SW480 (cell line): ENCODE data around the gene SLC9A9.

Experiments used
- DNase-seq: peaks from one replicate; pipeline ENCODE4 v3.0.0-alpha.2; 2016; ENCODE audit warnings: low spot score

SLC9A9 gene

GRCh38 chr3:143644370-143645089, 203.7 kb downstream of the SLC9A9 start:
- peak; percentile 53 for DNase-seq

GRCh38 chr3:143643905-143644304, 204.4 kb downstream of the SLC9A9 start:
- no peak for DNase-seq

- no peak for DNase-seq
These were observed 207.5 kb downstream of the SLC9A9 start for GRCh38 chr3:143640774-143641173.

GRCh38 chr3:143637133-143637532, 211.1 kb downstream of the SLC9A9 start:
- DNase-seq: no peak

GRCh38 chr3:143634991-143635390, 213.3 kb downstream of the SLC9A9 start:
- no peak for DNase-seq

GRCh38 chr3:143634427-143634826, 213.8 kb downstream of the SLC9A9 start:
- no peak for DNase-seq

- DNase-seq: no peak
These were observed 214.5 kb downstream of the SLC9A9 start for GRCh38 chr3:143633816-143634215.

- DNase-seq: no peak
These were observed 218.5 kb downstream of the SLC9A9 start for GRCh38 chr3:143629726-143630125.

GRCh38 chr3:143628971-143629370, 219.3 kb downstream of the SLC9A9 start:
- DNase-seq: no peak

GRCh38 chr3:143627336-143627735, 220.9 kb downstream of the SLC9A9 start:
- no peak for DNase-seq

GRCh38 chr3:143619231-143619630, 229.0 kb downstream of the SLC9A9 start:
- no peak for DNase-seq

GRCh38 chr3:143617050-143617449, 231.2 kb downstream of the SLC9A9 start:
- DNase-seq: no peak

GRCh38 chr3:143613226-143613625, 235.0 kb downstream of the SLC9A9 start:
- no peak for DNase-seq

- DNase-seq: no peak
These were observed 235.7 kb downstream of the SLC9A9 start for GRCh38 chr3:143612541-143612940.

GRCh38 chr3:143608966-143609365, 239.3 kb downstream of the SLC9A9 start:
- DNase-seq: no peak

GRCh38 chr3:143605233-143605950, 242.9 kb downstream of the SLC9A9 start:
- DNase-seq: no peak

GRCh38 chr3:143604402-143605185, 243.7 kb downstream of the SLC9A9 start:
- no peak for DNase-seq

- DNase-seq: no peak
These were observed 244.5 kb downstream of the SLC9A9 start for GRCh38 chr3:143603774-143604173.

GRCh38 chr3:143601723-143602484, 246.4 kb downstream of the SLC9A9 start:
- no peak for DNase-seq

- DNase-seq: no peak
These were observed 247.2 kb downstream of the SLC9A9 start for GRCh38 chr3:143600756-143601718.
